Ovary (tissue), 9 donors: ENCODE measurements around the gene SERINC4. TPM values are rescaled to one million over a fixed set of nuclear protein-coding genes. Genes with fewer than 3 reads are reported as not detected.
"Not testable (repeated sequence)": the region's sequence is repeated elsewhere in the genome, so short reads cannot be mapped to it uniquely, and the experiment has no call there.

Experiments used
- DNase-seq, 5 donors: peaks; one replicate each; pipeline ENCODE4 v3.0.0-alpha.2; 2019 to 2020
- H3K27ac ChIP-seq, 2 donors: fragments of 200-600 bp; one replicate each; pipeline versions ENCODE4 v1.5.1 to v1.8.0; 2019 to 2022
- H3K27me3 ChIP-seq: fragments of 200-600 bp; one replicate; pipeline ENCODE4 v1.8.0; 2022
- H3K36me3 ChIP-seq: fragments of 200-600 bp; sonication (generic); one replicate; pipeline ENCODE4 v1.5.1; 2019
- H3K4me1 ChIP-seq: one replicate; pipeline ENCODE4 v1.8.1; 2013; ENCODE audit warnings: mild to moderate bottlenecking, moderate library complexity; ENCODE audit not compliant: insufficient read depth
- H3K4me3 ChIP-seq: fragments of 200-600 bp; sonication (generic); one replicate; pipeline ENCODE4 v1.5.1; 2017
- H3K9me3 ChIP-seq, 2 donors: fragments of 200-600 bp in 1 of 2; sonication (generic) in 1 of 2; one replicate each; pipeline versions ENCODE4 v1.5.1 to v1.8.1; 2013 to 2019; ENCODE audit warnings: mild to moderate bottlenecking in 1 of 2, moderate library complexity in 1 of 2
- EP300 ChIP-seq: sonication (generic); formaldehyde crosslinking; IDR thresholded peaks from one replicate; pipeline ENCODE4 v1.6.1; 2017; ENCODE audit warnings: antibody characterized with exemption
- POLR2A ChIP-seq: fragments of 450-650 bp; IDR thresholded peaks from one replicate; pipeline ENCODE4 v1.6.1; 2017; ENCODE audit warnings: antibody characterized with exemption, mild to moderate bottlenecking, moderate library complexity
- WGBS, 3 donors: extraction: QIAGEN DNeasy Blood & Tissue Kit in 1 of 3; methylation state at CpG; one replicate each; pipeline versions ENCODE4 v1.1.5 to v1.1.7; 2013 to 2017; 5-methylcytosine and 5-hydroxymethylcytosine counted together
- intact Hi-C, 4 donors: fragments of 100-400 bp; cut with DNase I; formaldehyde crosslinking; loops; one replicate each; pipeline versions ENCODE4 v1.11.0 to v1.15.1; 2022 to 2023
- microRNA counts: library from miRNA; unstranded; fragments of <30 nt; microRNA quantifications from one replicate; lab custom pipeline; 2016
- microRNA-seq, 3 donors: library from miRNA; unstranded; fragments of <30 nt; microRNA quantifications; one replicate each; pipeline versions ENCODE4 to v1.2.0, GENCODE V29; 2019 to 2020
- polyA plus RNA-seq, 2 donors: library from polyadenylated mRNA; stranded (reverse); fragments of 200-250 nt in 1 of 2; fragments of 350-450 nt in 1 of 2; fragmentation: Illumina TruSeq in 1 of 2; extraction: RNeasy Lipid Tissue Mini Kit (QIAGEN cat#74804) in 1 of 2; gene quantifications; one replicate each; pipeline ENCODE4 v1.2.3, GENCODE V29; 2013 to 2014
- small RNA-seq: library from RNA; depleted of rRNA; stranded (forward); fragments of <200 nt; gene quantifications from one replicate; pipeline ENCODE3, GENCODE V24; 2016
- total RNA-seq, 7 donors: library from RNA; depleted of rRNA in 2 of 7; stranded (reverse); fragments of >200 nt in 2 of 7; fragmentation: NEBNext Ultra II Directional in 3 of 7; extraction: Animal tissue kit (Norgen Biotek cat#: 25700) in 3 of 7; gene quantifications; one replicate each; pipeline versions ENCODE4 v1.1.0 to v1.2.4, GENCODE V29; 2016 to 2023
- TF ChIP-seq, protein P1 (sequence below), 3 donors: fragments of 450-650 bp in 2 of 3; fragments of 200-600 bp in 1 of 3; IDR thresholded peaks; one replicate each; pipeline versions ENCODE4 v1.5.1 to v1.8.0; 2016 to 2022; ENCODE audit warnings: antibody characterized with exemption in 3 of 3, mild to moderate bottlenecking in 1 of 3
- donor health status: DM: no; HTN: no; CAD: no; lungs with moderate emphysema.
- donor health status: DM: no; HTN: no; CAD: no.
- donor health status: Bipolar disorder and iron deficiency.
- donor health status: DM: yes; HTN: yes; CAD: no.
- donor health status: DM: no; HTN: no; CAD: no.
- donor health status: DM: yes; HTN: yes; CAD: no.

Gene SERINC4
- total and polyA plus RNA-seq, 9 donors: 0.07 to 0.39 (median 0.20) TPM; not detected in 3

DNA sequence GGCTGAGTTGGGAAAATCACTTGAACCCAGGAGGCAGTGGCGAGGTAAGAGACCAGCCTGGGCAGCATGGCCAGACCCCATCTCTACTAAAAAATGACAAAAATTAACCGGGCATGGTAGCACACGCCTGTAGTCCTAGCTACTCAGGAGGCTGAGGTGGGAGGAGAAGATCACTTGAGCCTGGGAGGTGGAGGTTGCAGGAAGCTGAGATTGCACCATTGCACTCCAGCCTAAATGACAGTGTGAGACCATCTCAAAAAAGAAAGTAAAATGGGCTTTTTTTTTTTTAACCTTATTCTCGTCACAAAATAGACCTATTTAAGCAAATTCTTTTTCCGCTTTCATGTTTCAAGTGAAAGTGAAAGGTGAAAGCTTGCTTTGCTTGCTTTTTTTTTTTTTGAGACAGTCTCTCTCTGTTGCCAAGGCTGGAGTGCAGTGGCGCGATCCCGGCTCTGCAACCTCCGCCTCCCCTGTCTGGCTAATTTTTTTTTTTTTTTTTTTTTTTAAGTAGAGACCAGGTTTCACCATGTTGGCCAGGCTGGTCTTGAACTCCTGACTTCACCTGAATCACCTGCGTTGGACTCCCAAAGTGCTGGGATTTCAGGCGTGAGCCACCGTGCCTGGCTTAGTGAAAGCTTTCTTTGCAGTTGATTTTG is 50.2 kb downstream of the SERINC4 start:
- H3K4me1 ChIP-seq: peaks cover 5% of the 10 kb centered on the region
- no peak for DNase-seq
- TF ChIP-seq POLR2A: no peak
- TF ChIP-seq EP300: no peak
- TF ChIP-seq, protein P1, sequence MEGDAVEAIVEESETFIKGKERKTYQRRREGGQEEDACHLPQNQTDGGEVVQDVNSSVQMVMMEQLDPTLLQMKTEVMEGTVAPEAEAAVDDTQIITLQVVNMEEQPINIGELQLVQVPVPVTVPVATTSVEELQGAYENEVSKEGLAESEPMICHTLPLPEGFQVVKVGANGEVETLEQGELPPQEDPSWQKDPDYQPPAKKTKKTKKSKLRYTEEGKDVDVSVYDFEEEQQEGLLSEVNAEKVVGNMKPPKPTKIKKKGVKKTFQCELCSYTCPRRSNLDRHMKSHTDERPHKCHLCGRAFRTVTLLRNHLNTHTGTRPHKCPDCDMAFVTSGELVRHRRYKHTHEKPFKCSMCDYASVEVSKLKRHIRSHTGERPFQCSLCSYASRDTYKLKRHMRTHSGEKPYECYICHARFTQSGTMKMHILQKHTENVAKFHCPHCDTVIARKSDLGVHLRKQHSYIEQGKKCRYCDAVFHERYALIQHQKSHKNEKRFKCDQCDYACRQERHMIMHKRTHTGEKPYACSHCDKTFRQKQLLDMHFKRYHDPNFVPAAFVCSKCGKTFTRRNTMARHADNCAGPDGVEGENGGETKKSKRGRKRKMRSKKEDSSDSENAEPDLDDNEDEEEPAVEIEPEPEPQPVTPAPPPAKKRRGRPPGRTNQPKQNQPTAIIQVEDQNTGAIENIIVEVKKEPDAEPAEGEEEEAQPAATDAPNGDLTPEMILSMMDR (IDR thresholded peaks at IDR 0.05): no peak
- WGBS, 3 donors: 28 to 42% (median 35%) methylated on average over 12 of the region's 12 CpGs
- no peaks in the 10 kb centered on the region for H3K27me3 ChIP-seq
- no peaks in the 10 kb centered on the region for H3K36me3 ChIP-seq
- no peaks in the 10 kb centered on the region for H3K9me3 ChIP-seq
- H3K4me3 ChIP-seq: no peak overlapping the region
- intact Hi-C loops: no loop called here
- no peak overlapping the region for H3K27ac ChIP-seq

DNA sequence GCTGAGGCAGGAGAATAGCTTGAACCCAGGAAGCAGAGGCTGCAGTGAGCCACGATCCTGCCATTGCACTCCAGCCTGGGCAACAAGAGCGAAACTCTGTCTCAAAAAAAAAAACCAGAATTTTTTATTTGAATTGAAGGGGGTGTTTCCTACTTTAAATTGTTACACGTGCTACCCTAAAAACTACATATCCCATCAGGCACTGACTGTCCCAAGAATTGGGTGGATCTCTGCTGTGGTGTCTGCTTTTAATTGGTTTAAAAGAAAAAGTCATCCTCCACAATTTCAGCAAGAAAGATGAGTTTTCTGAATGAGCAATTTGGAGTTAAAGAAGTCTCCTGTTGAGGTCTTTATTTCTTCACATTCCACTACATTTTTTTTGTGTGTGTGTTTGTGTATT is 51.6 kb downstream of the SERINC4 start:
- intact Hi-C loops: no loop called here
- DNase-seq: no peak
- Histone ChIP-seq H3K4me1 (peaks cover 5% of the 10 kb centered on the region), H3K27ac (no peak overlapping the region), H3K9me3 (no peaks in the 10 kb centered on the region), H3K4me3 (peak overlapping the region; percentile 95), H3K36me3 (no peaks in the 10 kb centered on the region), H3K27me3 (no peaks in the 10 kb centered on the region)
- TF ChIP-seq POLR2A (no peak), EP300 (no peak)
- TF ChIP-seq, protein P1 (IDR thresholded peaks at IDR 0.05): no peak
- 58 to 67% (median 60%) methylated on average over 3 of the region's 3 CpGs for WGBS, 3 donors

- H3K4me1 ChIP-seq, DNase-seq, H3K9me3 ChIP-seq, H3K36me3 ChIP-seq, H3K27me3 ChIP-seq, intact Hi-C loops: not testable (repeated sequence)
- Histone ChIP-seq H3K27ac (peak overlapping the region; percentile 95 to 97), H3K4me3 (peak overlapping the region; percentile 95)
- 0 to 2% (median 0%) methylated on average over 12 of the region's 12 CpGs for whole genome bisulfite sequencing, 3 donors
Observed at GRCh38 chr15:43746903-43747309, 53.1 kb downstream of the SERINC4 start.

DNA sequence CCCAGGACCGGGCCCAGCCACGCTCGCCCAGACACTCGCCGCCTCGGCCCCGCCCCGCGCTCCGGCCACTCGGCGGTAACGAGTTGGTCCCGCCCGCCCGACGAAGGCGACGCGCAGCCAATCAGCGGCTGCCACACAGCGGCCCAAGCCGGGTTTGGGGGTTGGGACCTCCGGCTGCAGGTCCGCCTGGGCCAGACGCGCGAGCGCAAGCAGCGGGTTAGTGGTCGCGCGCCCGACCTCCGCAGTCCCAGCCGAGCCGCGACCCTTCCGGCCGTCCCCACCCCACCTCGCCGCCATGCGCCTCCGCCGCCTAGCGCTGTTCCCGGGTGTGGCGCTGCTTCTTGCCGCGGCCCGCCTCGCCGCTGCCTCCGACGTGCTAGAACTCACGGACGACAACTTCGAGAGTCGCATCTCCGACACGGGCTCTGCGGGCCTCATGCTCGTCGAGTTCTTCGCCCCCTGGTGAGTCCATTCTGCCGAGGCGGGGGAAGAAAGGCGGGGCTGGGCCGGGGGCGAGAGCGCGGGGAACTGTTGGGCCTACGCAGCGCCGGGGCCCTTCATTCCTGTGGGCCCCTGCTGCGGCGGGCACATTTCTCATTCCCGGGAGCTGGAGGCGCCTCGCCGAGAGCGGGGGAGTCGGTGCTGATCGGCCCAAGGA is 53.6 kb downstream of the SERINC4 start, which contains the start of gene PDIA3:
PDIA3 (plus strand) TSS at position 194 of the 658 bp plus-strand sequence; CDS start at position 296, 102 bp downstream.
- H3K9me3 ChIP-seq, H3K27me3 ChIP-seq, H3K4me1 ChIP-seq, intact Hi-C loops, H3K36me3 ChIP-seq: not testable (repeated sequence)
- H3K27ac ChIP-seq: peak within 1 kb of the TSS; percentile 95 to 97
- peak; percentile 93 to 96 (median 94) for DNase-seq
- H3K4me3 ChIP-seq: peak within 1 kb of the TSS; percentile 95
- peak; percentile 95 for TF ChIP-seq POLR2A
- TF ChIP-seq, protein P1 (IDR thresholded peaks at IDR 0.05): peak in 1 of 3 donors; percentile 41
- 1% methylated on average over 43 to 84 of the region's 84 CpGs for WGBS, 3 donors

MicroRNAs encoded within 50 kb of the gene (microRNA counts, 767-probe panel; counts per million panel counts)
- 530 counts per million, percentile 78 among the panel's probes with 10 or more counts for microRNA hsa-miR-1282 (lab: Ali Mortazavi, UCI)

Small RNA genes lying within 50 kb of the gene (microRNA-seq; reads per million reads assigned to microRNA genes)
- 0 to 3.4 (median 0) reads per million in 3 donors for gene MIR1282

Small RNA genes lying within 50 kb of the gene (small RNA-seq; reads per million reads assigned to genes)
- not detected for gene MIR1282

Other genes with a start within 250 kb of the SERINC4 start
- gene PPIP5K1, start 210.0 kb downstream of the SERINC4 start, total RNA-seq: 10 to 100 TPM; 16.5 to 45.2 (median 34.3) TPM
- 10 to 100 TPM in 1 of 2 donors, 1 to 10 TPM in 1; 7.6 to 27.0 TPM for gene PPIP5K1, start 210.0 kb downstream of the SERINC4 start, polyA plus RNA-seq
- gene CKMT1B, start 206.2 kb downstream of the SERINC4 start, total RNA-seq: under 1 TPM in 3 of 7 donors, not detected in 4; 0.11 to 0.41 (median 0.35) TPM
- gene CKMT1B, start 206.2 kb downstream of the SERINC4 start, polyA plus RNA-seq: 1 to 10 TPM in 1 of 2 donors, under 1 TPM in 1; 0.08 to 1.1 TPM
- gene STRC, start 181.4 kb downstream of the SERINC4 start, total RNA-seq: under 1 TPM; 0.23 to 0.89 (median 0.35) TPM
- under 1 TPM; 0.29 to 0.30 TPM for gene STRC, start 181.4 kb downstream of the SERINC4 start, polyA plus RNA-seq
- 10 to 100 TPM in 1 of 7 donors, 1 to 10 TPM in 6; 3.8 to 10.2 (median 6.3) TPM for gene CATSPER2, start 151.4 kb downstream of the SERINC4 start, total RNA-seq
- gene CATSPER2, start 151.4 kb downstream of the SERINC4 start, polyA plus RNA-seq: 1 to 10 TPM; 2.3 to 2.5 TPM
- gene CKMT1A, start 106.4 kb downstream of the SERINC4 start, total RNA-seq: under 1 TPM in 3 of 7 donors, not detected in 4; 0.31 to 0.92 (median 0.40) TPM
- gene CKMT1A, start 106.4 kb downstream of the SERINC4 start, polyA plus RNA-seq: under 1 TPM; 0.13 to 0.62 TPM
- 100 to 1,000 TPM in 5 of 7 donors, 10 to 100 TPM in 2; 56.9 to 389 (median 260) TPM for gene PDIA3, start 53.8 kb downstream of the SERINC4 start, total RNA-seq
- 100 to 1,000 TPM; 175 to 711 TPM for gene PDIA3, start 53.8 kb downstream of the SERINC4 start, polyA plus RNA-seq
- 1 to 10 TPM; 2.2 to 7.2 (median 5.5) TPM for gene ELL3, start 23.3 kb downstream of the SERINC4 start, total RNA-seq
- 1 to 10 TPM; 4.7 to 4.9 TPM for gene ELL3, start 23.3 kb downstream of the SERINC4 start, polyA plus RNA-seq
- gene SERF2, start 7.9 kb downstream of the SERINC4 start, total RNA-seq: 100 to 1,000 TPM; 433 to 587 (median 484) TPM
- 100 to 1,000 TPM; 254 to 981 TPM for gene SERF2, start 7.9 kb downstream of the SERINC4 start, polyA plus RNA-seq
- gene HYPK, start 379 bp upstream of the SERINC4 start, total RNA-seq: 10 to 100 TPM in 6 of 7 donors, 1 to 10 TPM in 1; 9.1 to 20.7 (median 14.1) TPM
- 10 to 100 TPM in 1 of 2 donors, 1 to 10 TPM in 1; 7.2 to 12.3 TPM for gene HYPK, start 379 bp upstream of the SERINC4 start, polyA plus RNA-seq
- 10 to 100 TPM; 12.4 to 29.3 (median 21.0) TPM for gene MFAP1, start 24.5 kb upstream of the SERINC4 start, total RNA-seq
- gene MFAP1, start 24.5 kb upstream of the SERINC4 start, polyA plus RNA-seq: 10 to 100 TPM; 18.6 to 54.1 TPM
- gene WDR76, start 26.8 kb upstream of the SERINC4 start, total RNA-seq: 1 to 10 TPM; 2.4 to 6.2 (median 4.0) TPM
- 1 to 10 TPM; 2.8 to 4.2 TPM for gene WDR76, start 26.8 kb upstream of the SERINC4 start, polyA plus RNA-seq